OCI-LY7 (cell line): ENCODE measurements around the gene RSPH1. TPM values are rescaled to one million over a fixed set of nuclear protein-coding genes. Genes with fewer than 3 reads are reported as not detected.

ENCODE experiments used
- BruUV-seq: library from RNA; stranded (reverse); fragments of 400-500 nt; replicated peaks from 2 replicates; lab custom pipeline; 2021; lab: Mats Ljungman, UMichigan
- CTCF ChIA-PET: fragments of 300-600 bp; sonication (Branson Sonifier 250); formaldehyde crosslinking; loops from one replicate; lab custom pipeline; 2022; ENCODE audit warnings: antibody characterized with exemption; ENCODE audit not compliant: unreplicated experiment; lab: Charles Lee
- POLR2A ChIA-PET: fragments of 300-600 bp; sonication (Branson Sonifier 250); formaldehyde crosslinking; loops from one replicate; lab custom pipeline; 2022; ENCODE audit warnings: antibody characterized with exemption; lab: Charles Lee
- DNase-seq: peaks from one replicate; pipeline ENCODE4 v3.0.0-alpha.2; 2015; ENCODE audit warnings: low spot score
- H2AFZ ChIP-seq: fragments of 200-600 bp; sonication (generic), shearing (Covaris generic); 2 replicates; pipeline ENCODE4 v1.6.1; 2014; ENCODE audit warnings: mild to moderate bottlenecking, antibody characterized with exemption, low read length, moderate library complexity
- H3K27ac ChIP-seq: fragments of 200-600 bp; sonication (generic); 2 replicates; pipeline ENCODE4 v1.5.1; 2014; ENCODE audit warnings: mixed run types, low read depth, mild to moderate bottlenecking, moderate library complexity, low read length, inconsistent platforms; ENCODE audit not compliant: poor library complexity, severe bottlenecking
- H3K36me3 ChIP-seq: fragments of 200-600 bp; sonication (generic); 2 replicates; pipeline ENCODE4 v1.6.1; 2014; ENCODE audit warnings: mild to moderate bottlenecking, antibody characterized with exemption, low read length, moderate library complexity, mixed read lengths; ENCODE audit not compliant: insufficient read depth
- H3K4me1 ChIP-seq: fragments of 200-600 bp; sonication (generic); 2 replicates; pipeline ENCODE4 v1.5.1; 2014; ENCODE audit warnings: mild to moderate bottlenecking, low read length; ENCODE audit not compliant: insufficient read depth, poor library complexity, severe bottlenecking
- H3K4me2 ChIP-seq: fragments of 200-600 bp; sonication (generic); 2 replicates; pipeline ENCODE4 v1.6.1; 2014; ENCODE audit warnings: mild to moderate bottlenecking, low read length
- H3K4me3 ChIP-seq: fragments of 200-600 bp; sonication (generic); 2 replicates; pipeline ENCODE4 v1.5.1; 2014; ENCODE audit warnings: mild to moderate bottlenecking, low read depth, low read length; ENCODE audit not compliant: poor library complexity, severe bottlenecking
- H3K79me2 ChIP-seq: fragments of 200-600 bp; sonication (generic); 2 replicates; pipeline ENCODE4 v1.6.1; 2016; ENCODE audit warnings: low read depth, mild to moderate bottlenecking, low read length, moderate library complexity, mixed read lengths; ENCODE audit not compliant: insufficient read depth
- H3K9me2 ChIP-seq: fragments of 200-600 bp; sonication (generic); 2 replicates; pipeline ENCODE4 v1.6.1; 2016; ENCODE audit warnings: mild to moderate bottlenecking, low read length, mixed read lengths; ENCODE audit not compliant: insufficient read depth
- H3K9me3 ChIP-seq: fragments of 200-600 bp; sonication (generic); 2 replicates; pipeline ENCODE4 v1.6.1; 2014; ENCODE audit warnings: mild to moderate bottlenecking, mixed run types, low read length, mixed read lengths
- H4K20me1 ChIP-seq: fragments of 200-600 bp; sonication (generic); 2 replicates; pipeline ENCODE4 v1.6.1; 2014; ENCODE audit warnings: mild to moderate bottlenecking, antibody characterized with exemption, low read length, moderate library complexity, mixed read lengths; ENCODE audit not compliant: insufficient read depth
- CTCF ChIP-seq: fragments of 200-600 bp; sonication (generic); conservative IDR thresholded peaks from 2 replicates; pipeline ENCODE4 v1.5.1; 2014; ENCODE audit warnings: mild to moderate bottlenecking, antibody characterized with exemption, low read length, moderate library complexity, mixed read lengths
- EZH2phosphoT487 ChIP-seq: fragments of 200-600 bp; sonication (generic); IDR thresholded peaks from 2 replicates; pipeline ENCODE4 v1.6.1; 2018; ENCODE audit warnings: low read depth, borderline replicate concordance, mild to moderate bottlenecking, mixed run types, antibody characterized with exemption, low read length, moderate library complexity, mixed read lengths
- intact Hi-C: fragments of 100-400 bp; cut with micrococcal nuclease; formaldehyde crosslinking; loops from one replicate; pipeline ENCODE4 v1.10.0; 2022; ENCODE audit not compliant: unreplicated experiment
- total RNA-seq, 2 experiments: library from RNA; depleted of rRNA in 1 of 2; stranded (reverse); fragments of >200 nt in 1 of 2; shearing (Covaris generic) in 1 of 2; gene quantifications; 2 replicates each; pipeline ENCODE4 v1.2.3, GENCODE V29; 2014 to 2022

The RSPH1 gene
- total RNA-seq, 2 experiments from 2014 or later: 1.9 to 2.5 TPM

- Histone ChIP-seq H3K4me2 (no peak overlapping the region), H3K4me3 (no peak overlapping the region), H2AFZ (no peak overlapping the region), H3K27ac (no peak overlapping the region), H4K20me1 (no peaks in the 10 kb centered on the region), H3K4me1 (no peaks in the 10 kb centered on the region), H3K36me3 (no peaks in the 10 kb centered on the region), H3K79me2 (no peaks in the 10 kb centered on the region), H3K9me2 (no peaks in the 10 kb centered on the region), H3K9me3 (no peaks in the 10 kb centered on the region)
- CTCF ChIA-PET: no interaction called here
- DNase-seq: no peak
- BruUV-seq: no TSS peak
- POLR2A ChIA-PET: no interaction called here
- no peak for TF ChIP-seq EZH2phosphoT487
- TF ChIP-seq CTCF: no peak
- intact Hi-C loops: no loop called here
Measured at GRCh38 chr21:42443181-42443785, 52.7 kb downstream of the RSPH1 start.

- ChIA-PET POLR2A (interaction anchor here (0.6 kb wide), 1 partner anchor 131 kb away, joined by 3 read pairs; no protein-coding TSS in a partner anchor), CTCF (no interaction called here)
- Histone ChIP-seq H3K4me1 (no peaks in the 10 kb centered on the region), H3K4me2 (no peak overlapping the region), H3K27ac (no peak overlapping the region), H3K9me3 (no peaks in the 10 kb centered on the region), H2AFZ (no peak overlapping the region), H3K36me3 (no peaks in the 10 kb centered on the region), H4K20me1 (no peaks in the 10 kb centered on the region), H3K9me2 (no peaks in the 10 kb centered on the region), H3K79me2 (no peaks in the 10 kb centered on the region), H3K4me3 (no peak overlapping the region)
- intact Hi-C loops: no loop called here
- TF ChIP-seq EZH2phosphoT487 (no peak), CTCF (no peak)
- no peak for DNase-seq
- no TSS peak for BruUV-seq
Measured at GRCh38 chr21:42441963-42442362, 54.1 kb downstream of the RSPH1 start.

- intact Hi-C loops: no loop called here
- H3K9me2 ChIP-seq: no peaks in the 10 kb centered on the region
- BruUV-seq: no TSS peak
- no peaks in the 10 kb centered on the region for H3K9me3 ChIP-seq
- no peak for DNase-seq
- H3K4me3 ChIP-seq: no peak overlapping the region
- H2AFZ ChIP-seq: no peak overlapping the region
- no peaks in the 10 kb centered on the region for H3K4me1 ChIP-seq
- H3K4me2 ChIP-seq: no peak overlapping the region
- no peak overlapping the region for H3K27ac ChIP-seq
- H3K79me2 ChIP-seq: no peaks in the 10 kb centered on the region
- no peaks in the 10 kb centered on the region for H3K36me3 ChIP-seq
- no peaks in the 10 kb centered on the region for H4K20me1 ChIP-seq
- CTCF ChIA-PET: no interaction called here
- TF ChIP-seq EZH2phosphoT487: no peak
- no peak for TF ChIP-seq CTCF
- POLR2A ChIA-PET: no interaction called here
Measured at GRCh38 chr21:42440187-42440792, 55.7 kb downstream of the RSPH1 start.
